ENCODE measurements around the gene CXCL17.

- TF ChIP-seq CTCF (IDR thresholded peaks at IDR 0.05; ENCODE audit: borderline replicate concordance, extremely low read depth, low read length, poor library complexity, severe bottlenecking) (no peak), EZH2 (IDR thresholded peaks at IDR 0.05; ENCODE audit: borderline replicate concordance, low read depth, low read length, severe bottlenecking) (no peak)
Observed at GRCh38 chr19:42423462-42424344, 19.0 kb downstream of the CXCL17 start.
